ENCODE results near the gene FAM20A. TPM values are rescaled to one million over a fixed set of nuclear protein-coding genes. Genes with fewer than 3 reads are reported as not detected.

FAM20A gene
- total and polyA plus RNA-seq, 9 of the 15 experiments (the other 6 are each of a cell fraction or from before 2014, with no cell fraction given), result 0.07 TPM; not detected in 8

DNA sequence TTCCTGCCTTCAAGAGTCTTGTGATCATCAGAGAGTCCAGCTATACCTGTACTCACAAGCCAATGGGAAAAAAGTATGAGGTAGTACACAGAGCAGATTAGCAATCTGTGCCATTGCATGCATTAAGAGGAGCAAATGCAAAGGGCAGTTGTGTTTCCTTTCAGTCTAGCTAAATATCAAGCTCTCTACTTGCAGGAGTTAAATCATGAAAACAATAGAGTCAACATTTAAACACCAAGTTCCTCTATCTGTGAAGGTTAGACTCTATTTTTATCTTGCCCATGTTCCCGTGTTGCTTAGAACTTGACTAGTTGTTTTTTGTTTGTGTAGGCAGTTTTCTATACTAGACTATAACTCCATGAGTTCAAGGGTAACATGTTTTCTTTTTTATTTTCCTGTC, 4.7 kb upstream of the FAM20A start:
- ChIA-PET POLR2A (interaction anchor here (0.5 kb wide), 1 partner anchor 35 kb away, joined by 4 read pairs; no protein-coding TSS in a partner anchor), CTCF (ENCODE audit: low intra/inter-chr PET ratio) (no interaction called here)
- BruUV-seq (replicated peaks), result no TSS peak
- H4K20me1 ChIP-seq (replicated peaks; ENCODE audit: control insufficient read depth, insufficient read depth, low read length), result no peaks in the 10 kb centered on the region; the same call in 1 of the 2 replicates
- no peak overlapping the region for H3K4me3 ChIP-seq
- no peak overlapping the region for H3K27ac ChIP-seq (ENCODE audit: extremely low read depth, low read depth, low read length)
- intact Hi-C loops (cut with micrococcal nuclease) (no loop called here), in situ Hi-C loops (cut with MboI) (no loop called here)
- 0% methylated on average over 1 of the region's 1 CpG for WGBS (ENCODE audit: insufficient coverage, low coverage, missing lambda C conversion rate)
- DNase-seq (ENCODE audit: extremely low read depth in 1 of 4, low spot score in 3 of 4), result no peak
- peaks cover 0 to 4% of the 10 kb centered on the region in 2 experiments; a peak in 2 of 5 replicates for H3K4me1 ChIP-seq (replicated peaks in 1 of 2; ENCODE audit: control insufficient read depth in 2 of 2, insufficient read depth in 2 of 2, low read length in 2 of 2)
- H3K4me2 ChIP-seq (ENCODE audit: insufficient read depth, low read length), result no peak overlapping the region
- no peaks in the 10 kb centered on the region for H3K79me2 ChIP-seq (ENCODE audit: control insufficient read depth, insufficient read depth, low read length)
- no peaks in the 10 kb centered on the region for H3K9me3 ChIP-seq (replicated peaks; ENCODE audit: control insufficient read depth, insufficient read depth, low read depth, low read length)
- ATAC-seq, result no peak
- peaks cover 0 to 8% of the 10 kb centered on the region in 2 experiments; a peak in 3 of 5 replicates for H3K27me3 ChIP-seq (ENCODE audit: control insufficient read depth in 2 of 2, insufficient read depth in 2 of 2, low read length in 2 of 2)
- TF ChIP-seq FOS (IDR thresholded peaks at IDR 0.05; ENCODE audit: extremely low read depth, insufficient read length) (no peak), TCF3 (CRISPR knock-in tag; IDR thresholded peaks at IDR 0.05) (no peak), THRAP3 (IDR thresholded peaks at IDR 0.05; ENCODE audit: borderline replicate concordance) (no peak), ZNF589 (CRISPR knock-in tag; IDR thresholded peaks at IDR 0.05; ENCODE audit: low read depth) (no peak), CBX5 (IDR thresholded peaks at IDR 0.05; ENCODE audit: borderline replicate concordance, low read depth) (no peak), RBM17 (IDR thresholded peaks at IDR 0.05; ENCODE audit: borderline replicate concordance, low read depth, low read length) (no peak), ZNF695 (CRISPR knock-in tag; IDR thresholded peaks at IDR 0.05) (no peak), FOXJ2 (tag; IDR thresholded peaks at IDR 0.05) (no peak), ZNF311 (CRISPR knock-in tag; IDR thresholded peaks at IDR 0.05) (no peak)
- TF ChIP-seq, protein P1, sequence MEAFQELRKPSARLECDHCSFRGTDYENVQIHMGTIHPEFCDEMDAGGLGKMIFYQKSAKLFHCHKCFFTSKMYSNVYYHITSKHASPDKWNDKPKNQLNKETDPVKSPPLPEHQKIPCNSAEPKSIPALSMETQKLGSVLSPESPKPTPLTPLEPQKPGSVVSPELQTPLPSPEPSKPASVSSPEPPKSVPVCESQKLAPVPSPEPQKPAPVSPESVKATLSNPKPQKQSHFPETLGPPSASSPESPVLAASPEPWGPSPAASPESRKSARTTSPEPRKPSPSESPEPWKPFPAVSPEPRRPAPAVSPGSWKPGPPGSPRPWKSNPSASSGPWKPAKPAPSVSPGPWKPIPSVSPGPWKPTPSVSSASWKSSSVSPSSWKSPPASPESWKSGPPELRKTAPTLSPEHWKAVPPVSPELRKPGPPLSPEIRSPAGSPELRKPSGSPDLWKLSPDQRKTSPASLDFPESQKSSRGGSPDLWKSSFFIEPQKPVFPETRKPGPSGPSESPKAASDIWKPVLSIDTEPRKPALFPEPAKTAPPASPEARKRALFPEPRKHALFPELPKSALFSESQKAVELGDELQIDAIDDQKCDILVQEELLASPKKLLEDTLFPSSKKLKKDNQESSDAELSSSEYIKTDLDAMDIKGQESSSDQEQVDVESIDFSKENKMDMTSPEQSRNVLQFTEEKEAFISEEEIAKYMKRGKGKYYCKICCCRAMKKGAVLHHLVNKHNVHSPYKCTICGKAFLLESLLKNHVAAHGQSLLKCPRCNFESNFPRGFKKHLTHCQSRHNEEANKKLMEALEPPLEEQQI (IDR thresholded peaks at IDR 0.05), result no peak
- TF ChIP-seq, protein P2, sequence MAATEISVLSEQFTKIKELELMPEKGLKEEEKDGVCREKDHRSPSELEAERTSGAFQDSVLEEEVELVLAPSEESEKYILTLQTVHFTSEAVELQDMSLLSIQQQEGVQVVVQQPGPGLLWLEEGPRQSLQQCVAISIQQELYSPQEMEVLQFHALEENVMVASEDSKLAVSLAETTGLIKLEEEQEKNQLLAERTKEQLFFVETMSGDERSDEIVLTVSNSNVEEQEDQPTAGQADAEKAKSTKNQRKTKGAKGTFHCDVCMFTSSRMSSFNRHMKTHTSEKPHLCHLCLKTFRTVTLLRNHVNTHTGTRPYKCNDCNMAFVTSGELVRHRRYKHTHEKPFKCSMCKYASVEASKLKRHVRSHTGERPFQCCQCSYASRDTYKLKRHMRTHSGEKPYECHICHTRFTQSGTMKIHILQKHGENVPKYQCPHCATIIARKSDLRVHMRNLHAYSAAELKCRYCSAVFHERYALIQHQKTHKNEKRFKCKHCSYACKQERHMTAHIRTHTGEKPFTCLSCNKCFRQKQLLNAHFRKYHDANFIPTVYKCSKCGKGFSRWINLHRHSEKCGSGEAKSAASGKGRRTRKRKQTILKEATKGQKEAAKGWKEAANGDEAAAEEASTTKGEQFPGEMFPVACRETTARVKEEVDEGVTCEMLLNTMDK (IDR thresholded peaks at IDR 0.05; ENCODE audit: borderline replicate concordance, insufficient read depth, low read depth, low read length, poor library complexity, severe bottlenecking), result no peak
- TF ChIP-seq, protein P3, sequence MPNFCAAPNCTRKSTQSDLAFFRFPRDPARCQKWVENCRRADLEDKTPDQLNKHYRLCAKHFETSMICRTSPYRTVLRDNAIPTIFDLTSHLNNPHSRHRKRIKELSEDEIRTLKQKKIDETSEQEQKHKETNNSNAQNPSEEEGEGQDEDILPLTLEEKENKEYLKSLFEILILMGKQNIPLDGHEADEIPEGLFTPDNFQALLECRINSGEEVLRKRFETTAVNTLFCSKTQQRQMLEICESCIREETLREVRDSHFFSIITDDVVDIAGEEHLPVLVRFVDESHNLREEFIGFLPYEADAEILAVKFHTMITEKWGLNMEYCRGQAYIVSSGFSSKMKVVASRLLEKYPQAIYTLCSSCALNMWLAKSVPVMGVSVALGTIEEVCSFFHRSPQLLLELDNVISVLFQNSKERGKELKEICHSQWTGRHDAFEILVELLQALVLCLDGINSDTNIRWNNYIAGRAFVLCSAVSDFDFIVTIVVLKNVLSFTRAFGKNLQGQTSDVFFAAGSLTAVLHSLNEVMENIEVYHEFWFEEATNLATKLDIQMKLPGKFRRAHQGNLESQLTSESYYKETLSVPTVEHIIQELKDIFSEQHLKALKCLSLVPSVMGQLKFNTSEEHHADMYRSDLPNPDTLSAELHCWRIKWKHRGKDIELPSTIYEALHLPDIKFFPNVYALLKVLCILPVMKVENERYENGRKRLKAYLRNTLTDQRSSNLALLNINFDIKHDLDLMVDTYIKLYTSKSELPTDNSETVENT (CRISPR knock-in tag; IDR thresholded peaks at IDR 0.05), result no peak
- TF ChIP-seq, protein P4, sequence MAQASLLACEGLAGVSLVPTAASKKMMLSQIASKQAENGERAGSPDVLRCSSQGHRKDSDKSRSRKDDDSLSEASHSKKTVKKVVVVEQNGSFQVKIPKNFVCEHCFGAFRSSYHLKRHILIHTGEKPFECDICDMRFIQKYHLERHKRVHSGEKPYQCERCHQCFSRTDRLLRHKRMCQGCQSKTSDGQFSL (CRISPR knock-in tag; IDR thresholded peaks at IDR 0.05), result no peak
- TF ChIP-seq, protein P4 (tag; IDR thresholded peaks at IDR 0.05), result no peak
- H3K9me1 ChIP-seq (ENCODE audit: control insufficient read depth, insufficient read depth, low read length), result no peaks in the 10 kb centered on the region
- H3K36me3 ChIP-seq (ENCODE audit: control insufficient read depth, insufficient read depth, low read length), result no peaks in the 10 kb centered on the region
- no peak for FAIRE-seq
- no peak overlapping the region for H3K9ac ChIP-seq (ENCODE audit: insufficient read depth in 1 of 2, low read depth in 2 of 2, low read length in 2 of 2)
- H2AFZ ChIP-seq (ENCODE audit: low read depth, low read length), result no peak overlapping the region

All from K562 (cell line).